ENCODE data around the gene KCNJ4.

KCNJ4 gene
- 0 to 0.36 (median 0.13) reads per million in 4 experiments for total RNA-seq

GRCh38 chr22:38455076-38455529 lies at the start of gene KCNJ4:
Gene KCNJ4 (minus strand): TSS chr22:38455199. CDS start chr22:38428132, 27,067 bp downstream.
- no peak for DNase-seq

DNA sequence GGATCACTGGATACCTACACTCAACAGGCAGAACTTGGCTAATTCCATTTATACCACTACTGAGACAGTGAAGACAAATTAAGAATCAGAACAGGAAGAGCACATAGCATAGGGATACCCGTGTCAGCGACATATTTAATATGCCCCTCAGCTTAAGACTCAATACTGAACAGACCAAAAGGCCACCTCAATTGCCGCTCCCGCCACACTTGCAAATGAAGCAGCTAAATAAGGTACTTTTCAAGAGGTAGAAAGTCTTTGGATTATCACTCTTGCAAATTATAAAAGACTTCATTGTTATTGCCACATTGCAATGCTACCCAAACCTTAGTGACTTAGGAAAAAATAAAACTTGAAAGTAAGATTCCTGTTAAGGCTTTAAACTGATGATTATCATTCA lies 48.0 kb upstream of the KCNJ4 start:
- no peak for DNase-seq

DNA sequence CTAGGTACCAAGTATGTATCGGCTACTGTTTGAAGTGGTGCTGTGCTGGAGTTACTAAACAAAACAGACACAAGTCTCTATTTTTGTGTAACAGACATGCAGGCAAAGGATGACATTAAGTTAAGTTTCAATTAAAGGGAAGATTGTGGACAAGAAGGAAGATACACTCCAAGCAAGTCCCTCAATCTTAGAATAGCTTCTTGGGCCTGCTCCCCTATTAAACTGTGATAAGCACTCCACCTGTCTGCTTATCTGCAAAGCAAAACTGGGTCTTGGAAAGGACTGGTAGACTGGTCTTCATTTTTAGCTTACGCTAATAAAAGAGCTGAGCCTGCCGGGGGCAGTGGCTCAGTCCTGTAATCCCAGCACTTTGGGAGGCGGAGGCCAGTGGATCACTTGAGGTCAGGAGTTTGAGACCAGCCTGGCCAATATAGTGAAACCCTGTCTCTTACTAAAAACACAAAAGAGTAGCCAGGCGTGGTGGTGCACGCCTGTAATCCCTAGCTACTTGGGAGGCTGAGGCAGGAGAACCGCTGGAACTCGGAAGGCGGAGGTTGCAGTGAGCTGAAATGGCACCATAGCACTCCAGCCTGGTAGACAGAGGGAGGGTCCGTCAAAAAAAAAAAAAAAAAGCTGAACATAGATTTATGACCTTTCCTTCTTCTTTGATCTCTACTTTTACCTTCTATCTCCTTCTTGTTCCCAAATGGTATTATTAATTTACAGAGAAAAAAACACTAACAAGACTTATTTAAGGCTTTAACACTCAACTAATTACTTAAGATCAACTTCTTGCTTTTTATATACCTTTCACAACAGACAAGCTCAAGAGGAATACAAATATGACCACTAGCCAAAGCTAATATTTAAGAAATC lies 47.0 kb upstream of the KCNJ4 start:
- no peak for DNase-seq

GRCh38 chr22:38497869-38498268 lies 42.9 kb upstream of the KCNJ4 start:
- no peak for DNase-seq

- DNase-seq: no peak
Observed at GRCh38 chr22:38494939-38495338, 39.9 kb upstream of the KCNJ4 start.

DNA sequence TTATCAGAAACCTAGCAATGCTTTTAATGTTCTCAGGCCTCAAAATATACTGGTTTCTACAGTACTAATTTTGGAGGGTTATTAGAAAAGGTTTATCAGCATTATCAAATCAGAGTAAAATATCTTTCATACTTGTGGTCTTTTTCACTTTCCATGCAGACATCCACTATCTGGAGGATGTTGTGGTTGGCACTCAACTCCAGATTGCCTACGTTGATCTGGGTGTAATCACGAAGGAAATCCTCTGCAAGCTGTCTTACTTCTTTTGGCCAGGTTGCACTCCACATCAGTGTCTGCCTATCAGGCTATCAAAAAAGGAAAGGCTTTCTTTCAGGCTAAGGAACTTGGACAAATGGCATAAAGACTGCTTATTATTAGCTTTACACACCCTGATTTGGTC lies 39.5 kb upstream of the KCNJ4 start:
- no peak for DNase-seq

- no peak for DNase-seq
Observed at GRCh38 chr22:38491707-38492348, 36.8 kb upstream of the KCNJ4 start.

GRCh38 chr22:38490915-38491314 lies 35.9 kb upstream of the KCNJ4 start:
- no peak for DNase-seq

GRCh38 chr22:38490475-38490874 lies 35.5 kb upstream of the KCNJ4 start:
- no peak for DNase-seq

GRCh38 chr22:38489561-38490145 lies 34.7 kb upstream of the KCNJ4 start:
- no peak for DNase-seq

DNA sequence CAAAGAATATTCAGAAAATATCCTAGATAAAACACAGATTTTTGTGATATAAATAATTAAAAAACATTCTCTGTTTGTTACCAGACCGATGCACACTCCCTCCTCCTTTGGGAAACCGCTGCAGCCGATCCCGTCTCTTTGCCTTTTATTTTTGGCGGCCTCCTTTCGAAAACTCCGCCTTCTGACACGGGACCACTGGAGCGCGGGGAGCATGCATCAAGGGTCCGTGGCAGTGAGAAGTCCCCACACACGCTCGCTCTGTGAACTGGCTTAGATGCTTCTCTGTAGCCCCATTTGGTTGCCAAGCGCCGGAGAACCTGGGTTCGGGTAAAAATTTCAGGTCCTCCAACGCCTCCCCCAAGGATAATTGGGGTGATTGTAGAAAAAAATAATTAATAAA lies 34.1 kb upstream of the KCNJ4 start:
- DNase-seq: no peak

GRCh38 chr22:38487946-38488345 lies 32.9 kb upstream of the KCNJ4 start:
- DNase-seq: no peak

DNA sequence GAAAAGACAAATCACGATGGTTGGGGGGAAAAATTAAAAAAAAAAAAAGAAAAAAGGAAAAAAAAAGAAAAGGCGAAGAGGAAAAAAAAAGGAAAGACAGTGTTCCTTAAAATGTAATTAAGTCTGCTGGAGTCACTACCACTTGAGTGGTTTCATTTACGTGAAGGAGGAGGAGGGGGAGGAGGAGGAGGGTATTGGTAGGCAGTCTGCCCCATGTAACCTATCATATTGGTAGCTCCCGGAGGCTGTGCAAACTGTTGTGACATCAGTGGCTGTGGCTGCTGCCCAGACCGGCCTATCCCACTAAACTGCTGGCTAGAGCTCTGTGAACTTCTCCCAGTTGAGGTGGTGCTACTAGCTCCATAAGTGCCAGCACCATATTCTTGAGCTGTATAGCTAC lies 30.8 kb upstream of the KCNJ4 start:
- no peak for DNase-seq

DNA sequence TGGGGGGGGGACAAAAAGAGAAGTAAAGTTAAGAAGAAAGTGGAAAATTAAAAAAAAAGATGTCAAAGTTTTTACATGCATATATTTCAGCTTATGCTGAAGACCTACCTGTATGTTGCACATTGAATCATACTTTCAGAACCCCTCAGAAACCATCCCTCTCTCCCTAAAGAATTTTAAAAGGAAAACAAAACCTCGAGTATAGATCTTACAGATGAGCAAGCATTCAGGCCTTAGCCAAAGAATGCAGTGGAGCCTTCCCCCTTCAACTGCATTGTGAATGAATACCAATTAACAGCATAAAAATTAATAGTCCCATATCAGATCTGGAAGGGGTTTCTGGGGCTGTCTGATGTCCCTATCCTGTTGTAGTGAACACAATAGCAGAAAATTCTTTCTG lies 29.2 kb upstream of the KCNJ4 start:
- DNase-seq: no peak

DNA sequence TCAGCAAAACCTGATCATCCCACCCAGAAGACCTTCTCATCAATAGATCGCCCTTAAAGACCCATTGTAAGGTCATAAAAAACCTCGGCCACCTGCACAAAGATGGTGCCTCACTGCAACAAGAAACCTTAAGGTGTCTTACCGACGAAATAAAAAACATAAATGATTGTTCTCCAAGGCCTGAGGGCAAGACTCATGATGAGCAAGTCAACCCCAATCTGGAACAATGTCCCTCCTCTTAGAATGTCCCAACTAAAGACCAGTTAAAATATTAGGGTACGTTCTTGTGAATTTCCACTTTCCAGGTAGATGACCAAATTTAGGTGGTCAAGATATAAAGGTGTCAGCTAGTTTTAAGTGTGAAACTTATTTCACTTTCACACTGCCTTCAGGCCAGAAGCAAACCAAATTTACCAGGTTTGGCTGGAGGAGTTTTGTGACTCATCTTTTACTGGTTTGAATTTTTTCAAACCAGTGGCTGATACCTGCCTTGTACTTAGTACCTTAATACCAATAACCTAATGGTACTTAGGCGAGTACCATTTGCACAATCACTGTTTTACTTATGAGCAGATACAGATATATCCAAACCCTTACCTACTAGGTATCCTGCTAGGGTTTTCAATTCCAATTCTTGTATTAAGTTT lies 27.8 kb upstream of the KCNJ4 start:
- no peak for DNase-seq

GRCh38 chr22:38481871-38482332 lies 26.9 kb upstream of the KCNJ4 start:
- DNase-seq: no peak

DNA sequence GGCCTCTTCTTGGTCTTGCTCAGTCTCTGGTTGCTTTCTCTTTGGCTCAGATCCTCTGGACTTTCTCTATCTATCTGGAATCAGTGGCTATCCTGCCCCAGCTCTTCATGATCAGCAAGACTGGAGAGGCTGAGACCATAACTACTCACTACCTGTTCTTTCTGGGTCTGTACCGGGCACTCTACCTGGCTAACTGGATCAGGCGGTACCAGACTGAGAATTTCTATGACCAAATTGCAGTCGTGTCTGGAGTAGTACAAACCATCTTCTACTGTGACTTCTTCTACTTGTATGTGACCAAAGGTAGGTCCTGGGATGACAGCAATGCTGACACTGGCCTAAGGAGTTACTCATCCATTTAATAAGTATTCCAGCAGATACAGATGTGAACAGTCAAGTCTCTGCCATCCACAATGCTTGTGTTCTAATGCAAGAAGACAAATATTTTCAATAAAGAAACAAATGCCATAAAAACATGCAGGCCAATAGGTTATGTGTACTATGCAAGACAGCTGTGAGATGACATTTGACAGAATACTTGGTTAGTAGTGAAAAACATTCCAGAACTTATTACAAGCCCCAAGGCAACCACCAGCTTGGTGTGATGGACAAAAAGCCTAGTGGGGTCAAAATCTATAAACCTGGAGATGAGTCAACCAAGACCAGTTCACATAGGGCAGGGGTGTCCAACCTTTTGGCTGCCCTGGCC lies 26.3 kb upstream of the KCNJ4 start:
- no peak for DNase-seq

DNA sequence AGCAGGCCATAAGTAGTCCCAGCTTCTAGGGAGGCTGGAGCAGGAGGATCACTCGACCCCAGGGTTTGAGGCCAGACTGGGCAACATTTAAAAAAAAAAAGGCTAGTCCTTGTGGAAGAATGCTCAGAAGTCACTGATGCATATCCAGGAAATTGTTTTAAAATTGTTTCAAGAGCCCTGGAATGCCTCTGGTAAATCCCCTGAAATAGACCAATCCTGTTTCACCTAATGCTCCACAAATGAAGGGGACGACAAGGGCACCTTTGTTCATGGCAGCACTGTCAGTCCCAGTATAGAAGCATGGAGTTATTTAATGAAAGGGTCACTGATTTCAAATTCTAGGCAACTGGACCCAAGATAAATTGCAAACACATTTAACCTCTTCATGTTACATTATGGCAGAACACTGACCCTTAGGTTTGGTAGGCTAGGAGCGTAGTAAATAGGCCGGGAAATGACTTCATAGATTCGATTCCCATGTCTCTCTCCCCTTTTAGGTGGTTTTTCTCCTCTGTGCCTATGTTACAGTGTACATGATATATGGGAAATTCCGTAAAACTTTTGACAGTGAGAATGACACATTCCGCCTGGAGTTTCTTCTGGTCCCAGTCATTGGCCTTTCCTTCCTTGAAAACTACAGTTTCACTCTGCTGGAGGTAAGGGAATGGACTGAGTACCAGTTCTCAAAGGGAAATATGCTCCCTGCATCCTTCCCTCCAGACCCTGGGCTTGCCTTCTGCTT lies 24.3 kb upstream of the KCNJ4 start:
- no peak for DNase-seq

DNA sequence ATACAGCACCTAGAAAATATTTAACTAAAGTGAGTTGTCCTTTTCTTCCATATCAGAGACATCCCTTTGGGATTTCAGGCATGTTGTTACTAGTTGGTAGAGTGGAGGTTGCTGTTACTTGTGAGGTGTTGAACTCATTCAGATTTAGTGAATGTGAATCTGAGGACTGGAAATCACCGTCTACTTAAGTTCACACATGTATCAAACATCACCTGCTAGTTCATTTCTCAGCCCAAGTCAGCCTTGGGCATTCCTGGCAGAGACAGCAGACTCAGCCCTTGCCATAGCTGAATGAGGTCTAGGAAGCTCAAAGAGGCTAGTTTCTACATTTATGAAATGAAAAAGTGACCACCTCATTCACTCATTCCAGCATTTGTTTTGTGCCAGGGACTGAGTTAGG lies 22.6 kb upstream of the KCNJ4 start:
- no peak for DNase-seq

GRCh38 chr22:38474003-38474607 lies 19.1 kb upstream of the KCNJ4 start:
- DNase-seq: no peak

DNA sequence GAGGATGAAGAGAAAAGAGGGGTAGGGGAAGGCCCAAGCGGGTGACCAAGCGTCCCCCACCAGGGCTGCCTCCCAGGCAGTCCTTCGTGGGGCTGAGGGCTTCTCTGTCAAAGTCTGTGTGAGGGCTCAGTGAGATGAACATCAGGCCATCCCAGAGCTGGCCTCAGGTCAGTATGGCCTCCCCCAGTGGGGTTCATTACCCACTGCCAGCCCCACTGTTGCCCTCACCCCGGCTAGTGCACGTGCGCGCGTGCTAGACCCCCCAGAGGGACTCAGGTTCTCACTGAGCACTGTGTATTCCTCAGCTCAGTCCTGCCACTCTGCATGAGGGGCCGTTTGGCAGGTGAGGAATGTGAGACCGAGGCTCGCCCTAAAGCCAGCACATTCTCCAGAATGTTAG lies 16.2 kb upstream of the KCNJ4 start:
- no peak for DNase-seq
